ENCODE data around the gene ANKUB1. TPM values are rescaled to one million over a fixed set of nuclear protein-coding genes. Genes with fewer than 3 reads are reported as not detected.
"Not testable (repeated sequence)": the region's sequence is repeated elsewhere in the genome, so short reads cannot be mapped to it uniquely, and the experiment has no call there.

ANKUB1 gene, protein sequence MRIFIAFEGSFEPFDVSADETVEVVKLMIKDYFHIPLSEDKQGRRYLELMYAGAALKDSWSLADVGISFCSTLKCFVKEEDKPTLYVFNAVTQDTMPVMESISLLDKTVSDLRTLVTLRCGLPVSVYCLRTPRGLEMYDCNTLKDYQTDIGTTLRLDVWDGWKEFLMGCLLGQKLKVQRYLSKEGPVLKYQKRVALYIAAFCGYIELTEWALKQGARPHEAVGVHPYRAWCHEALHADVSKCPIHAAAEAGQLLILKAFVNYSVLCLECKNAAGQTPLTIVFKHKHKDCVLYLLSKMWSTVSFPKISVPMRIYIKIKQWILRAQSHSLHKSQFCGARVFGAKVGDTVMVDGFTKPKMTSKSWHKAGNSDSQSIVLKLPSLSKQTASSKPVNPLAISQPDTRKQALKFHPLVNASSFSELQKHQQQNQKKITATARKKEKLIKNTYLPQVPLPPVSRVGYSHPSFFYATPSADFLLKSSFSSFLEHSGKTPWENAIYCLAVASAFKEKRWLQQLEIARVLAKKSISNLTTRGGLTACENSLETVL
- not detected in 2 replicates for total RNA-seq

DNA sequence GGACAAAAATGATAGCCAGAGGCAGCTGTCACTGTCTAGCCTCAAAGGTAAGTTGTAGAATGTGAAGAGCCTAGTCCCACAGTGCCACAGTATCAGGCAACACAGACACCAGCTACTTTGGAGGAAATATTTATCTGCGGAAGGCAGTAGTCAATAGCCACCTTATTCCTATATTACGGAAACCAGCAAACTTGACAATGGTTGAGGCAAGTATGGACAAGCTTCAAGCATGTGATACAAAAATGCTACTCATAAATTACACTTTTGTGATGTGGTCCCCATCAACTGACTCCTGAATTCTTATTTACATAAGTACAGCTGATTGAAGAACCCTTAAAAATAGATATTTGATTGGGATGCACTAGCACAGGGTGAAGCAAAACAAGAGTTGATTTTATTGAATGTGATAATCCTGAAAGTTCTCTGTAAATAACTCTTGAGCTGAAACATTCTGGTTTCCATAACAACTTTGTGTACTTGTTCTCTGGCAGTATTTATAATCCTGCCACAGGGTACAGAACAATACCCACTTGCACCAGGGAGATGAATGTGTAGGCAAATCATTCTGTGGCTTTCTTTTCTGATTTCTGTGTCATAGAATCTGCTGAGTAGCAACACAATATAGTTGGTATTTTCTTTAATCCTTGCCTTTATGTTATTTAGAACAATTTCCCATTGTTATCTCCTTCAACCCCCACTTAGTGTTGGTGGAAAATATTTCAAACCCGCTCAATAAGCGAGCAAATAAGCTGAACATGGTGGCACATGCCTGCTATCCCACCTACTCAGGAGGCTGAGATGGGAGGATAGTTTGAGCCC is at the start of gene ANKUB1:
Gene ANKUB1 (minus strand): TSS at position 103 of the 819 bp plus-strand sequence. CDS start 188 bp downstream, outside the sequence.
- no peaks in the 10 kb centered on the region for H3K4me1 Mint-ChIP-seq
- H3K4me3 Mint-ChIP-seq = no peak within 1 kb of the TSS
- H3K27ac Mint-ChIP-seq = no peak within 1 kb of the TSS
- no peaks in the 10 kb centered on the region for H3K36me3 Mint-ChIP-seq (ENCODE audit: low read depth)
- intact Hi-C loops (cut with micrococcal nuclease) = no loop called here
- no peak for DNase-seq
- H3K9me3 Mint-ChIP-seq = no peaks in the 10 kb centered on the region
- no peak for TF ChIP-seq CTCF (IDR thresholded peaks at IDR 0.05)
- ChIA-PET POLR2A (no interaction called here), CTCF (interaction anchor here (0.6 kb wide), 1 partner anchor 16 kb away, joined by 3 read pairs; no protein-coding TSS in a partner anchor)
- ATAC-seq (ENCODE audit: low read depth) = no peak
- peaks cover 16% of the 10 kb centered on the region for H3K27me3 Mint-ChIP-seq

DNA sequence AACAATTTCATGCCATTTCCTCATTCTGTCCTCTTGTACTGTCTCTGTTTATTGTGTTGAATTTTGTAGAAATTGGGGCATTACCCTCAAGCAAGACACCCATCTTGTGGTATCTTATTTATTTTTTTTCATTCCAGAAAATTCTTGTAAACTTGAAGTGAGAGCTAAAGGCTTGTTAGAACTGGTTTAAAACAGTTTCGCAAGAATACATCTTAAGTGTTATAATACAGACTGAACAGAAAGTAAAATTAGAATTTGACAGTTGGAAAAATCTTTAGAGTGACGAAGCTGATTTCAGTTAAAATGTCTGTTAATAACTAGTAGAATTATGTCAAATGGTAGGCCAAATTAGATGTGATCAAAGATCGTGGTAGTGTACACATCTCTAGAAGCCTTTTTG is 47.5 kb upstream of the ANKUB1 start:
- no peaks in the 10 kb centered on the region for H3K27me3 Mint-ChIP-seq
- ChIA-PET POLR2A (no interaction called here), CTCF (no interaction called here)
- DNase-seq (no peak), ATAC-seq (ENCODE audit: low read depth) (no peak)
- peaks cover 44% of the 10 kb centered on the region for H3K4me1 Mint-ChIP-seq
- no peak overlapping the region for H3K4me3 Mint-ChIP-seq
- no peak overlapping the region for H3K27ac Mint-ChIP-seq
- intact Hi-C loops (cut with micrococcal nuclease) = no loop called here
- H3K9me3 Mint-ChIP-seq = peaks cover 23% of the 10 kb centered on the region
- TF ChIP-seq CTCF (IDR thresholded peaks at IDR 0.05) = no peak
- peaks cover 36% of the 10 kb centered on the region for H3K36me3 Mint-ChIP-seq (ENCODE audit: low read depth)

GRCh38 chr3:149839469-149839868 is 47.1 kb upstream of the ANKUB1 start:
- H3K36me3 Mint-ChIP-seq (ENCODE audit: low read depth) = peaks cover 40% of the 10 kb centered on the region
- ATAC-seq (ENCODE audit: low read depth); H3K4me3 Mint-ChIP-seq; POLR2A ChIA-PET; intact Hi-C loops (cut with micrococcal nuclease); DNase-seq; CTCF ChIA-PET; H3K27ac Mint-ChIP-seq; H3K27me3 Mint-ChIP-seq: not testable (repeated sequence)
- peaks cover 27% of the 10 kb centered on the region for H3K9me3 Mint-ChIP-seq
- H3K4me1 Mint-ChIP-seq = peaks cover 42% of the 10 kb centered on the region

DNA sequence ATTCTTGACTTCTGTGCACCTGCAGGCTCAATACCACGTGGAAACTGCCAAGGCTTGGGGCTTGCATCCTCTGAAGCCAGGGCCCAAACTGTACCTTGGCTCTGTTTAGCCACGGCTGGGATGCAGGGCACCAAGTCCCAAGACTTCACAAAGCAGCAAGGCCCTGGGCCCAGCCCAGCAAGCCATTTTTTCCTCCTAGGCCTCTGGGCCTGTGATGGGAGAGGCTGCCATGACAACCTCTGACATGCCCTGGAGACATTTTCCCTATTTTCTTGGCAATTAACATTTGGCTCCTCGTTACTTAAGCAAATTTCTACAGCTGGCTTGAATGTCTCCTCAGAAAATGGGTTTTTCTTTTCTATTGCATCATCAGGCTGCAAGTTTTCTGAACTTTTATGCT is 46.1 kb upstream of the ANKUB1 start:
- peaks cover 27% of the 10 kb centered on the region for H3K9me3 Mint-ChIP-seq
- H3K4me3 Mint-ChIP-seq = not testable (repeated sequence)

DNA sequence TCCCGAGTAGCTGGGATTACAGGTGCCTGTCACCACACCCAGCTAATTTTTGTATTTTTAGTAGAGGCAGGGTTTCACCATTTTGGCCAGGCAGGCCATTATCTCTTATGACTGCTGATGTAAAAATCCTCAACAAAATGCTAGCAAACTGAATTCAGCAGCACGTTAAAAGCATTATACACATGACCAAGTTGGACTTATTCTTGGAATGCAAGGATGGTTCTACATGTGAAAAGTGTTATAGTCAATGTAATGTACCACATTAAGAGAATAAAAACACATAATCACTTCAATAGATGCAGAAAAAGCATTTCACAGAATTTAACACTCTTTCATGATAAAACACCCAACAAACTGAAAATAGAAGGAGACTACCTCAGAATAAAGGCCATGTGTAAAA is 40.9 kb upstream of the ANKUB1 start:
- TF ChIP-seq CTCF (IDR thresholded peaks at IDR 0.05) = no peak
- no peak overlapping the region for H3K27ac Mint-ChIP-seq
- H3K27me3 Mint-ChIP-seq = no peaks in the 10 kb centered on the region
- DNase-seq = no peak
- H3K36me3 Mint-ChIP-seq (ENCODE audit: low read depth) = peaks cover 52% of the 10 kb centered on the region
- CTCF ChIA-PET = no interaction called here
- intact Hi-C loops (cut with micrococcal nuclease) = no loop called here
- POLR2A ChIA-PET = no interaction called here
- H3K9me3 Mint-ChIP-seq = peaks cover 43% of the 10 kb centered on the region
- H3K4me3 Mint-ChIP-seq = no peak overlapping the region
- H3K4me1 Mint-ChIP-seq = peaks cover 2% of the 10 kb centered on the region
- no peak for ATAC-seq (ENCODE audit: low read depth)

More for the DNA sequence above, 46.1 kb upstream of the ANKUB1 start:
- POLR2A ChIA-PET; H3K27me3 Mint-ChIP-seq; CTCF ChIA-PET; intact Hi-C loops (cut with micrococcal nuclease); H3K27ac Mint-ChIP-seq; DNase-seq; ATAC-seq (ENCODE audit: low read depth): not testable (repeated sequence)
- H3K36me3 Mint-ChIP-seq (ENCODE audit: low read depth) = peaks cover 42% of the 10 kb centered on the region
- H3K4me1 Mint-ChIP-seq = peaks cover 34% of the 10 kb centered on the region

- ChIA-PET CTCF (no interaction called here), POLR2A (no interaction called here)
- Mint-ChIP-seq H3K27ac (no peak overlapping the region), H3K36me3 (ENCODE audit: low read depth) (peaks cover 41% of the 10 kb centered on the region), H3K9me3 (peaks cover 37% of the 10 kb centered on the region), H3K4me1 (peaks cover 3% of the 10 kb centered on the region), H3K27me3 (no peaks in the 10 kb centered on the region), H3K4me3 (no peak overlapping the region)
- no peak for TF ChIP-seq CTCF (IDR thresholded peaks at IDR 0.05)
- ATAC-seq (ENCODE audit: low read depth) (no peak), DNase-seq (no peak)
- intact Hi-C loops (cut with micrococcal nuclease) = no loop called here
Observed at GRCh38 chr3:149832086-149832485, 39.7 kb upstream of the ANKUB1 start.
